ENCODE results near the gene MYO1E. TPM values are rescaled to one million over a fixed set of nuclear protein-coding genes. Genes with fewer than 3 reads are reported as not detected.
A peak's percentile ranks its signal among the peaks of the same experiment; 100 is the strongest.

Gene MYO1E
- total RNA-seq, 6 experiments from 2014 or later, result 45.2 to 139 (median 68.9) TPM

- H3K4me3 ChIP-seq, result no peak overlapping the region
- H3K36me3 ChIP-seq, result peaks cover 0 to 8% (median 5%) of the 10 kb centered on the region in 4 donors
- TF ChIP-seq, protein P1, sequence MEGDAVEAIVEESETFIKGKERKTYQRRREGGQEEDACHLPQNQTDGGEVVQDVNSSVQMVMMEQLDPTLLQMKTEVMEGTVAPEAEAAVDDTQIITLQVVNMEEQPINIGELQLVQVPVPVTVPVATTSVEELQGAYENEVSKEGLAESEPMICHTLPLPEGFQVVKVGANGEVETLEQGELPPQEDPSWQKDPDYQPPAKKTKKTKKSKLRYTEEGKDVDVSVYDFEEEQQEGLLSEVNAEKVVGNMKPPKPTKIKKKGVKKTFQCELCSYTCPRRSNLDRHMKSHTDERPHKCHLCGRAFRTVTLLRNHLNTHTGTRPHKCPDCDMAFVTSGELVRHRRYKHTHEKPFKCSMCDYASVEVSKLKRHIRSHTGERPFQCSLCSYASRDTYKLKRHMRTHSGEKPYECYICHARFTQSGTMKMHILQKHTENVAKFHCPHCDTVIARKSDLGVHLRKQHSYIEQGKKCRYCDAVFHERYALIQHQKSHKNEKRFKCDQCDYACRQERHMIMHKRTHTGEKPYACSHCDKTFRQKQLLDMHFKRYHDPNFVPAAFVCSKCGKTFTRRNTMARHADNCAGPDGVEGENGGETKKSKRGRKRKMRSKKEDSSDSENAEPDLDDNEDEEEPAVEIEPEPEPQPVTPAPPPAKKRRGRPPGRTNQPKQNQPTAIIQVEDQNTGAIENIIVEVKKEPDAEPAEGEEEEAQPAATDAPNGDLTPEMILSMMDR (IDR thresholded peaks at IDR 0.05), result no peak
- WGBS (ENCODE audit: insufficient coverage, low coverage, low lambda C conversion rate, missing lambda C conversion rate), result no CpG with 5 or more reads among the region's 5 CpGs
- intact Hi-C loops (cut with DNase I), result no loop called here
- H3K27me3 ChIP-seq, result no peaks in the 10 kb centered on the region
- DNase-seq (no peak), ATAC-seq (peak in 1 of 4 donors; percentile 13)
- no peaks in the 10 kb centered on the region for H3K9me3 ChIP-seq
- no peak overlapping the region for H3K27ac ChIP-seq
- no peaks in the 10 kb centered on the region for H3K4me1 ChIP-seq
Measured at GRCh38 chr15:59143281-59143680, 229.4 kb downstream of the MYO1E start.

GRCh38 chr15:59140422-59141226 lies 232.0 kb downstream of the MYO1E start:
- no peaks in the 10 kb centered on the region for H3K9me3 ChIP-seq
- TF ChIP-seq, protein P1 (IDR thresholded peaks at IDR 0.05), result no peak
- no peak for TF ChIP-seq POLR2A (IDR thresholded peaks at IDR 0.05)
- 86% methylated on average over 2 of the region's 9 CpGs for WGBS (ENCODE audit: insufficient coverage, low coverage, low lambda C conversion rate, missing lambda C conversion rate)
- no peak overlapping the region for H3K4me3 ChIP-seq
- DNase-seq (no peak), ATAC-seq (no peak)
- H3K36me3 ChIP-seq, result peaks cover 0 to 23% (median 8%) of the 10 kb centered on the region in 4 donors
- no peaks in the 10 kb centered on the region for H3K27me3 ChIP-seq
- H3K4me1 ChIP-seq, result no peaks in the 10 kb centered on the region
- H3K27ac ChIP-seq, result no peak overlapping the region
- intact Hi-C loops (cut with DNase I), result no loop called here

GRCh38 chr15:59138243-59138642 lies 234.4 kb downstream of the MYO1E start:
- H3K27me3 ChIP-seq, result no peaks in the 10 kb centered on the region
- intact Hi-C loops (cut with DNase I), result no loop called here
- H3K9me3 ChIP-seq, result no peaks in the 10 kb centered on the region
- peaks cover 6 to 25% (median 8%) of the 10 kb centered on the region in 4 donors for H3K36me3 ChIP-seq
- peak; percentile 51 to 62 (median 58) for DNase-seq
- no peaks in the 10 kb centered on the region for H3K4me1 ChIP-seq
- WGBS (ENCODE audit: insufficient coverage, low coverage, low lambda C conversion rate, missing lambda C conversion rate), result 38% methylated on average over 5 of the region's 7 CpGs
- H3K4me3 ChIP-seq, result no peak overlapping the region
- TF ChIP-seq, protein P1 (IDR thresholded peaks at IDR 0.05), result peak; percentile 40 to 58 (median 52)
- no peak for TF ChIP-seq POLR2A (IDR thresholded peaks at IDR 0.05)
- no peak overlapping the region for H3K27ac ChIP-seq
- ATAC-seq, result peak; percentile 76 to 88 (median 80)

GRCh38 chr15:59137566-59137965 lies 235.1 kb downstream of the MYO1E start:
- H3K4me1 ChIP-seq, result no peaks in the 10 kb centered on the region
- WGBS (ENCODE audit: insufficient coverage, low coverage, low lambda C conversion rate, missing lambda C conversion rate), result 74% methylated on average over 2 of the region's 2 CpGs
- no peak overlapping the region for H3K27ac ChIP-seq
- DNase-seq (no peak), ATAC-seq (no peak)
- intact Hi-C loops (cut with DNase I), result no loop called here
- peaks cover 6 to 25% (median 8%) of the 10 kb centered on the region in 4 donors for H3K36me3 ChIP-seq
- no peak overlapping the region for H3K4me3 ChIP-seq
- no peaks in the 10 kb centered on the region for H3K27me3 ChIP-seq
- TF ChIP-seq, protein P1 (IDR thresholded peaks at IDR 0.05), result no peak
- TF ChIP-seq POLR2A (IDR thresholded peaks at IDR 0.05), result no peak
- H3K9me3 ChIP-seq, result no peaks in the 10 kb centered on the region
